ENCODE measurements around the gene GRM8. TPM values are rescaled to one million over a fixed set of nuclear protein-coding genes. Genes with fewer than 3 reads are reported as not detected.

Gene GRM8
- total RNA-seq, 1 donor from 2014 or later = 0.51 TPM

- Mint-ChIP-seq H3K4me1 (ENCODE audit: unreplicated experiment) (peaks cover 7% of the 10 kb centered on the region), H3K27ac (ENCODE audit: unreplicated experiment) (no peak overlapping the region), H3K36me3 (ENCODE audit: unreplicated experiment) (no peaks in the 10 kb centered on the region), H3K27me3 (ENCODE audit: unreplicated experiment) (peaks cover 4% of the 10 kb centered on the region), H3K4me3 (ENCODE audit: unreplicated experiment) (no peak overlapping the region), H3K9me3 (ENCODE audit: unreplicated experiment) (peaks cover 13% of the 10 kb centered on the region)
- TF ChIP-seq CTCF (IDR thresholded peaks at IDR 0.05) = no peak
- DNase-seq (ENCODE audit: extremely low spot score, unreplicated experiment) = no peak
These were observed 663.6 kb downstream of the GRM8 start for GRCh38 chr7:126589068-126589684.

GRCh38 chr7:126578338-126578737 lies 674.4 kb downstream of the GRM8 start:
- Mint-ChIP-seq H3K36me3 (ENCODE audit: unreplicated experiment) (no peaks in the 10 kb centered on the region), H3K27ac (ENCODE audit: unreplicated experiment) (no peak overlapping the region), H3K27me3 (ENCODE audit: unreplicated experiment) (no peaks in the 10 kb centered on the region), H3K4me3 (ENCODE audit: unreplicated experiment) (no peak overlapping the region), H3K4me1 (ENCODE audit: unreplicated experiment) (peaks cover 15% of the 10 kb centered on the region), H3K9me3 (ENCODE audit: unreplicated experiment) (no peaks in the 10 kb centered on the region)
- DNase-seq (ENCODE audit: extremely low spot score, unreplicated experiment) = no peak
- TF ChIP-seq CTCF (IDR thresholded peaks at IDR 0.05) = no peak

GRCh38 chr7:126574276-126575250 lies 678.2 kb downstream of the GRM8 start:
- H3K4me1 Mint-ChIP-seq (ENCODE audit: unreplicated experiment) = peaks cover 17% of the 10 kb centered on the region
- DNase-seq (ENCODE audit: extremely low spot score, unreplicated experiment) = no peak
- H3K4me3 Mint-ChIP-seq (ENCODE audit: unreplicated experiment) = peak overlapping the region; percentile 4
- H3K27ac Mint-ChIP-seq (ENCODE audit: unreplicated experiment) = peak overlapping the region; percentile 81
- no peak for TF ChIP-seq CTCF (IDR thresholded peaks at IDR 0.05)
- H3K9me3 Mint-ChIP-seq (ENCODE audit: unreplicated experiment) = no peaks in the 10 kb centered on the region
- H3K27me3 Mint-ChIP-seq (ENCODE audit: unreplicated experiment) = no peaks in the 10 kb centered on the region
- H3K36me3 Mint-ChIP-seq (ENCODE audit: unreplicated experiment) = no peaks in the 10 kb centered on the region

GRCh38 chr7:126570845-126571244 lies 681.9 kb downstream of the GRM8 start:
- Mint-ChIP-seq H3K27ac (ENCODE audit: unreplicated experiment) (no peak overlapping the region), H3K36me3 (ENCODE audit: unreplicated experiment) (no peaks in the 10 kb centered on the region), H3K4me1 (ENCODE audit: unreplicated experiment) (peaks cover 21% of the 10 kb centered on the region), H3K9me3 (ENCODE audit: unreplicated experiment) (peaks cover 8% of the 10 kb centered on the region), H3K27me3 (ENCODE audit: unreplicated experiment) (no peaks in the 10 kb centered on the region), H3K4me3 (ENCODE audit: unreplicated experiment) (no peak overlapping the region)
- no peak for DNase-seq (ENCODE audit: extremely low spot score, unreplicated experiment)
- no peak for TF ChIP-seq CTCF (IDR thresholded peaks at IDR 0.05)

- DNase-seq (ENCODE audit: extremely low spot score, unreplicated experiment) = no peak
- Mint-ChIP-seq H3K36me3 (ENCODE audit: unreplicated experiment) (no peaks in the 10 kb centered on the region), H3K4me3 (ENCODE audit: unreplicated experiment) (no peak overlapping the region), H3K27ac (ENCODE audit: unreplicated experiment) (no peak overlapping the region), H3K27me3 (ENCODE audit: unreplicated experiment) (no peaks in the 10 kb centered on the region), H3K9me3 (ENCODE audit: unreplicated experiment) (peaks cover 18% of the 10 kb centered on the region), H3K4me1 (ENCODE audit: unreplicated experiment) (peaks cover 11% of the 10 kb centered on the region)
- no peak for TF ChIP-seq CTCF (IDR thresholded peaks at IDR 0.05)
These were observed 683.3 kb downstream of the GRM8 start for GRCh38 chr7:126569402-126569801.
